H1 (cell line): ENCODE results near the gene MRPS18B. TPM values are rescaled to one million over a fixed set of nuclear protein-coding genes. Genes with fewer than 3 reads are reported as not detected.

Experiments
- CTCF ChIA-PET: fragments of 300-600 bp; sonication (Branson Sonifier 250); formaldehyde crosslinking; loops from one replicate; lab custom pipeline; 2021; ENCODE audit not compliant: partially characterized antibody; lab: Charles Lee
- POLR2A ChIA-PET: fragments of 300-600 bp; sonication (Branson Sonifier 250); formaldehyde crosslinking; loops from one replicate; lab custom pipeline; 2021; ENCODE audit warnings: inconsistent platforms; ENCODE audit not compliant: partially characterized antibody; lab: Charles Lee
- DNase-seq, 2 experiments: peaks; one replicate each; pipeline versions ENCODE4 v3.0.0 to v3.0.0-alpha.2; 2010 to 2022; ENCODE audit warnings: low spot score in 2 of 2, low read depth in 1 of 2, mixed read lengths in 1 of 2
- FAIRE-seq: peaks from 2 replicates; lab custom pipeline; 2011; peaks lifted over from hg19 to GRCh38; lab: Jason Lieb, UNC
- H2AFZ ChIP-seq: 2 replicates; pipeline ENCODE4 v1.8.1; 2012; ENCODE audit warnings: low read length, inconsistent platforms
- H2AK5ac ChIP-seq: 2 replicates; pipeline ENCODE4 v1.6.1; 2013; ENCODE audit warnings: low read depth, low read length
- H2BK120ac ChIP-seq: replicated peaks from 2 replicates; pipeline ENCODE3; 2013; ENCODE audit warnings: low read depth, low read length, inconsistent platforms
- H2BK12ac ChIP-seq: 2 replicates; pipeline ENCODE4 v1.6.1; 2013; ENCODE audit warnings: low read depth, low read length
- H2BK15ac ChIP-seq: 2 replicates; pipeline ENCODE4 v1.6.1; 2013; ENCODE audit warnings: low read length
- H2BK20ac ChIP-seq: 2 replicates; pipeline ENCODE4 v1.6.1; 2013; ENCODE audit warnings: low read length
- H2BK5ac ChIP-seq: 2 replicates; pipeline ENCODE4 v1.6.1; 2013; ENCODE audit warnings: low read depth, low read length
- H3K14ac ChIP-seq: 2 replicates; pipeline ENCODE4 v1.6.1; 2013; ENCODE audit warnings: inconsistent platforms; ENCODE audit not compliant: insufficient read length
- H3K18ac ChIP-seq: 2 replicates; pipeline ENCODE4 v1.6.1; 2013; ENCODE audit warnings: low read length; ENCODE audit errors: extremely low read depth
- H3K23ac ChIP-seq: 2 replicates; pipeline ENCODE4 v1.6.1; 2013; ENCODE audit warnings: inconsistent platforms; ENCODE audit not compliant: insufficient read length
- H3K23me2 ChIP-seq: 2 replicates; pipeline ENCODE4 v1.6.1; 2013; ENCODE audit warnings: low read depth, low read length
- H3K27ac ChIP-seq: 2 replicates; pipeline ENCODE4 v1.6.1; 2011; ENCODE audit warnings: low read depth, low read length, inconsistent platforms
- H3K27me3 ChIP-seq, 4 experiments: replicated peaks in 1 of 4; 1 replicate in 1 of 4; 2 replicates in 3 of 4; pipeline versions ENCODE4 v1.6.1 to v1.8.1; 2011 to 2013; ENCODE audit warnings: low read length in 3 of 4, mild to moderate bottlenecking in 3 of 4, inconsistent platforms in 2 of 4, mixed read lengths in 2 of 4, moderate library complexity in 1 of 4; ENCODE audit not compliant: control insufficient read depth in 3 of 4, insufficient read depth in 3 of 4; ENCODE audit errors: extremely low read depth in 1 of 4
- H3K36me3 ChIP-seq, 4 experiments: 2 replicates each; pipeline versions ENCODE4 v1.6.1 to v1.8.1; 2011 to 2013; ENCODE audit warnings: mild to moderate bottlenecking in 4 of 4, low read length in 3 of 4, moderate library complexity in 2 of 4, control low read depth in 1 of 4, inconsistent platforms in 1 of 4; ENCODE audit not compliant: insufficient read depth in 4 of 4, control insufficient read depth in 2 of 4
- H3K4ac ChIP-seq: replicated peaks from 2 replicates; pipeline ENCODE3; 2013; ENCODE audit warnings: low read length, low read depth, mixed read lengths, inconsistent platforms; ENCODE audit not compliant: insufficient read length
- H3K4me1 ChIP-seq, 4 experiments: replicated peaks in 1 of 4; 1 replicate in 1 of 4; 2 replicates in 3 of 4; pipeline versions ENCODE4 v1.6.1 to v1.8.1; 2011 to 2013; ENCODE audit warnings: low read length in 3 of 4, inconsistent platforms in 2 of 4, mixed read lengths in 1 of 4; ENCODE audit not compliant: insufficient read depth in 4 of 4, control insufficient read depth in 3 of 4
- H3K4me2 ChIP-seq, 2 experiments: 2 replicates each; pipeline versions ENCODE4 v1.6.1 to v1.8.1; 2011 to 2013; ENCODE audit warnings: low read depth in 2 of 2, low read length in 2 of 2, control low read depth in 1 of 2, inconsistent platforms in 1 of 2, mild to moderate bottlenecking in 1 of 2; ENCODE audit not compliant: insufficient read depth in 1 of 2
- H3K4me3 ChIP-seq, 4 experiments: fragments of 200-600, 300-600 bp in 1 of 4; sonication (generic), shearing (Covaris generic), sonication (Bioruptor Twin) in 1 of 4; 2 replicates each; pipeline versions ENCODE4 v1.5.1 to v1.8.1; 2011 to 2016; ENCODE audit warnings: low read length in 4 of 4, low read depth in 3 of 4, control low read depth in 2 of 4, inconsistent platforms in 2 of 4, mild to moderate bottlenecking in 2 of 4, mixed read lengths in 1 of 4, moderate library complexity in 1 of 4; ENCODE audit not compliant: insufficient read depth in 2 of 4; ENCODE audit errors: extremely low read depth in 1 of 4
- H3K56ac ChIP-seq: replicated peaks from 2 replicates; pipeline ENCODE3; 2013; ENCODE audit warnings: low read depth, mild to moderate bottlenecking, mixed read lengths, low read length, inconsistent platforms; ENCODE audit not compliant: insufficient read length
- H3K79me1 ChIP-seq: 2 replicates; pipeline ENCODE4 v1.6.1; 2013; ENCODE audit warnings: low read depth, low read length, control low read depth
- H3K79me2 ChIP-seq, 2 experiments: 2 replicates each; pipeline versions ENCODE4 v1.6.1 to v1.8.1; 2012 to 2013; ENCODE audit warnings: low read length in 2 of 2, mild to moderate bottlenecking in 2 of 2, inconsistent platforms in 1 of 2; ENCODE audit not compliant: insufficient read depth in 2 of 2, control insufficient read depth in 1 of 2
- H3K9ac ChIP-seq, 4 experiments: replicated peaks in 1 of 4; 1 replicate in 1 of 4; 2 replicates in 3 of 4; pipeline versions ENCODE4 v1.6.1 to v1.8.1; 2011 to 2013; ENCODE audit warnings: low read depth in 3 of 4, low read length in 3 of 4, control low read depth in 2 of 4, mild to moderate bottlenecking in 2 of 4, moderate library complexity in 2 of 4, inconsistent platforms in 1 of 4; ENCODE audit errors: extremely low read depth in 1 of 4
- H3K9me3 ChIP-seq, 2 experiments: 2 replicates each; pipeline versions ENCODE4 v1.6.1 to v1.8.1; 2012 to 2013; ENCODE audit warnings: mild to moderate bottlenecking in 2 of 2, moderate library complexity in 2 of 2, control low read depth in 1 of 2, inconsistent platforms in 1 of 2, low read depth in 1 of 2, low read length in 1 of 2, mixed read lengths in 1 of 2; ENCODE audit not compliant: insufficient read depth in 2 of 2
- H4K20me1 ChIP-seq, 2 experiments: replicated peaks in 1 of 2; 2 replicates each; pipeline versions ENCODE3 to v1.8.1; 2011 to 2013; ENCODE audit warnings: inconsistent platforms in 2 of 2, low read length in 2 of 2, mild to moderate bottlenecking in 1 of 2; ENCODE audit not compliant: insufficient read depth in 2 of 2, control insufficient read depth in 1 of 2
- H4K5ac ChIP-seq: 2 replicates; pipeline ENCODE4 v1.6.1; 2013; ENCODE audit warnings: low read length, low read depth, mixed read lengths, inconsistent platforms; ENCODE audit not compliant: insufficient read length
- H4K8ac ChIP-seq: 2 replicates; pipeline ENCODE4 v1.8.0; 2013; ENCODE audit warnings: mild to moderate bottlenecking, moderate library complexity, low read length, inconsistent platforms; ENCODE audit not compliant: insufficient read depth; ENCODE audit errors: extremely low read depth
- H4K91ac ChIP-seq: replicated peaks from 2 replicates; pipeline ENCODE3; 2013; ENCODE audit warnings: low read length, mixed read lengths, inconsistent platforms; ENCODE audit not compliant: insufficient read length
- ASH2L ChIP-seq: fragments of 200-600, 300-600 bp; sonication (generic); IDR thresholded peaks from one replicate; pipeline ENCODE4 v1.7.1; 2017; ENCODE audit warnings: low read length
- CTBP2 ChIP-seq: IDR thresholded peaks from 2 replicates; pipeline ENCODE4 v1.7.0; 2011; ENCODE audit warnings: borderline replicate concordance, mild to moderate bottlenecking, moderate library complexity, mixed read lengths, low read length; ENCODE audit not compliant: insufficient read depth, insufficient read length
- KDM5A ChIP-seq: fragments of 200-600 bp; IDR thresholded peaks from 2 replicates; pipeline ENCODE4 v1.7.1; 2012; ENCODE audit warnings: mild to moderate bottlenecking, low read length, inconsistent platforms, mixed read lengths
- NRF1 ChIP-seq: IDR thresholded peaks from 2 replicates; pipeline ENCODE4 v1.6.1; 2011; ENCODE audit warnings: mild to moderate bottlenecking, low read depth, low read length, improper control_type of control experiment
- RXRA ChIP-seq: IDR thresholded peaks from 2 replicates; pipeline ENCODE4 v1.6.1; 2011; ENCODE audit warnings: low read depth, mild to moderate bottlenecking, low read length, moderate library complexity; ENCODE audit not compliant: insufficient read depth
- SIN3A ChIP-seq, 2 experiments: IDR thresholded peaks in 1 of 2; conservative IDR thresholded peaks in 1 of 2; 2 replicates each; pipeline ENCODE4 v1.6.1; 2011 to 2012; ENCODE audit warnings: low read length in 2 of 2, improper control_type of control experiment in 1 of 2, low read depth in 1 of 2, mild to moderate bottlenecking in 1 of 2
- WGBS, 2 experiments: shearing (Covaris generic) in 1 of 2; methylation state at CpG; one replicate each; pipeline versions ENCODE4 v1.1.6 to v1.1.7; 2013 to 2015; ENCODE audit warnings: low lambda C conversion rate in 2 of 2, mixed read lengths in 2 of 2, inconsistent platforms in 1 of 2, low coverage in 1 of 2, missing lambda C conversion rate in 1 of 2; ENCODE audit not compliant: insufficient replicate concordance in 2 of 2, insufficient coverage in 1 of 2, insufficient read length in 1 of 2; ENCODE audit errors: extremely low coverage in 1 of 2, missing lambda C conversion rate in 1 of 2; 5-methylcytosine and 5-hydroxymethylcytosine counted together
- polyA plus RNA-seq, 7 experiments: library from polyadenylated mRNA; depleted of rRNA in 3 of 7; stranded (reverse) in 5 of 7; unstranded in 2 of 7; fragments of >200 nt in 5 of 7; fragments of 200-250 nt in 2 of 7; gene quantifications; 1 replicate in 5 of 7; 2 replicates in 1 of 7; 4 replicates in 1 of 7; pipeline versions ENCODE4 v1.2.1 to v1.2.3, GENCODE V29; 2011 to 2013; ENCODE audit warnings: missing spikeins in 2 of 7, mixed read lengths in 2 of 7
- total RNA-seq: library from RNA; stranded (reverse); fragmentation: NEBNext Ultra II Directional; extraction: Animal tissue kit (Norgen Biotek cat#: 25700); gene quantifications from 2 replicates; pipeline ENCODE4 v1.2.1, GENCODE V29; 2021

MRPS18B gene
- total and polyA plus RNA-seq, 2 of the 8 experiments (the other 6 are each of a cell fraction or from before 2014, with no cell fraction given) = 57.8 to 83.3 TPM

DNA sequence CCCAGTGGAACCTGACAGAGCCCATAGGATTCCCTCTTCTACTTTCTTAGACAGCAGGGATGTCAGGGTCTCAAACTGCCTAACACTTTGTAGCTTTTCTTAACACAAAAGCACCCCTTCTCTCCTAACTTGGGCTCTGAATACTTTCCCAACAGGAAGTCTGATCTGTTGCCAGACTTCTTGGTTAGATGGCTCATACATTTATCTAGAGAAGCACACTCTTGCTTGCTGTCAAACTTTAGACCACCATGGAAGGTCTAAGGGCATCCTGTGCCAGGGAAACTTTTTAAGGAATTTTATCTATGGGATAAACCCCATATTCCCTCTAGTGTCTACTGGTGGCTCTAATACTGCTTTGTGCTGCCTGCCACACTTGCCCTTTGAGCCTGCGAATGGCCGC is 26.0 kb downstream of the MRPS18B start:
- no peak overlapping the region for H3K23ac ChIP-seq
- H2BK12ac ChIP-seq = no peak overlapping the region
- H3K4me1 ChIP-seq = peaks cover 0 to 6% (median 4%) of the 10 kb centered on the region in 4 experiments; a peak in 5 of 7 replicates
- DNase-seq (no peak), FAIRE-seq (no peak)
- peaks cover 3 to 20% of the 10 kb centered on the region in 2 experiments; a peak in 3 of 4 replicates for H3K79me2 ChIP-seq
- H4K91ac ChIP-seq = no peak overlapping the region
- no peak overlapping the region for H2AFZ ChIP-seq
- POLR2A ChIA-PET = interaction anchor here (0.9 to 3.1 kb wide), 12 partner anchors 11 to 100 kb away, joined by 3 to 17 read pairs (median 6); partner anchors contain the start of genes MRPS18B and PPP1R10
- H3K79me1 ChIP-seq = peaks cover 6% of the 10 kb centered on the region
- H3K9ac ChIP-seq = no peak overlapping the region
- no peak overlapping the region for H4K5ac ChIP-seq
- CTCF ChIA-PET = interaction anchor here (0.7 to 1.5 kb wide), 5 partner anchors 18 to 87 kb away, joined by 3 to 5 read pairs (median 3); partner anchors contain the start of gene DHX16
- H3K4me3 ChIP-seq = no peak overlapping the region
- no peak overlapping the region for H2BK15ac ChIP-seq
- H3K9me3 ChIP-seq = no peaks in the 10 kb centered on the region
- H4K8ac ChIP-seq = no peak overlapping the region
- no peak overlapping the region for H2BK5ac ChIP-seq
- peaks cover 8 to 19% (median 13%) of the 10 kb centered on the region in 4 experiments for H3K36me3 ChIP-seq
- no peaks in the 10 kb centered on the region for H3K27me3 ChIP-seq
- no peak overlapping the region for H3K27ac ChIP-seq
- H3K56ac ChIP-seq = no peak overlapping the region
- H3K18ac ChIP-seq = no peak overlapping the region
- H3K23me2 ChIP-seq = peaks cover 5% of the 10 kb centered on the region; the same call in 1 of the 2 replicates
- H3K14ac ChIP-seq = no peak overlapping the region
- TF ChIP-seq SIN3A (conservative IDR thresholded peaks at IDR 0.05 in 1 of 2, IDR thresholded peaks at IDR 0.05 in 1 of 2; ENCODE audit: low read depth in 1 of 2, low read length in 2 of 2) (no peak), ASH2L (no peak), RXRA (no peak), NRF1 (no peak), CTBP2 (no peak), KDM5A (no peak)
- H2BK20ac ChIP-seq = no peak overlapping the region
- H4K20me1 ChIP-seq = peaks cover 0 to 2% of the 10 kb centered on the region in 2 experiments
- H3K4me2 ChIP-seq = no peak overlapping the region
- H2AK5ac ChIP-seq = no peak overlapping the region
- no peak overlapping the region for H2BK120ac ChIP-seq
- H3K4ac ChIP-seq = no peak overlapping the region
- 97% methylated on average over 2 of the region's 2 CpGs; no CpG with 5 or more reads in 1 of the 2 experiments for WGBS, 2 experiments
